NB4 (cell line): Measurements from ENCODE around the gene CFAP92.

Source experiments
- CTCF ChIP-seq: IDR thresholded peaks from one replicate; pipeline ENCODE4 v1.5.1; 2012; ENCODE audit warnings: low read depth, low read length
- POLR2A ChIP-seq: IDR thresholded peaks from 2 replicates; pipeline ENCODE4 v1.6.1; 2011; ENCODE audit warnings: mild to moderate bottlenecking; ENCODE audit not compliant: insufficient read length; ENCODE audit errors: extremely low read depth

DNA sequence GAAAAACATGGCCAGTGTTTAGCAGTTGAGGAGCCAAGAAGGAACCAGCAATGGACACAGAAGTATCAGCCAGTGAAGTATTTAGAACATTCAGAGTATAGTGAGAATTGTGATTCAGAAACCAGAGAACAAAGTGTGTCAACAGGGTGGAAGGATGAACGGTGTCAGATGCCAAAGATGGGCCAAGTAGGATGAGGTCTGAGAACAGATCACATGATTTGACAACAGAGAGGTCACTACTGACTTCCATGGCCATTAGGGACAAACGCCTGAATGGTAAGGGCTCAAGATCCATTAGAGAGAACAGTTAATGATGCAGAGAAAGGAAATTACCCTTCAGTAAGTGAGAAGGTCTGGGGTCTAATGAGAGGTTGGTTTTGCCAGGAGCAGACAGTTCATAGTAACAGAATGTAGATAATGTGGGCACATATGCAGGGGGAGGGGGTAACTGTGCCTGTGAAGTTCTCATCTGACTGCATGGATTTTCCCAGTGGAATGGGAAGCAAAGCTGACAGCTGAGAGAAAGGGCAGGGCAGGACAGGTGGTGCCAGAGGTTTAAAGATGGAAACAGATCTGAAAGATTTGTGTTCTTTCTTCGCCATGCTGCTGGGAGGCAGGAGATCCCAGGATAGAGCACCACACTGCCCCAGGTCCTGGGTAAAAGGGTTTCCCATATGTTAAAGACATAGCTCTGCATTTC, 119.2 kb downstream of the CFAP92 start:
- TF ChIP-seq CTCF (no peak), POLR2A (no peak)
